CD14-positive monocyte (primary cell): ENCODE data around the gene POLD3. TPM values are rescaled to one million over a fixed set of nuclear protein-coding genes. Genes with fewer than 3 reads are reported as not detected.

Experiments
- DNase-seq, 3 donors: peaks; one replicate each; pipeline ENCODE4 v3.0.0-alpha.2; 2011 to 2022
- H2AFZ ChIP-seq: 2 replicates; pipeline ENCODE4 v1.6.0; 2012; ENCODE audit warnings: mild to moderate bottlenecking, low read depth, low read length, inconsistent platforms; ENCODE audit not compliant: insufficient read depth, poor library complexity, severe bottlenecking
- H3K27ac ChIP-seq, 2 donors: 1 replicate in 1 of 2; 2 replicates in 1 of 2; pipeline ENCODE4 v1.5.1; 2012 to 2013; ENCODE audit warnings: low read length in 2 of 2, control low read depth in 1 of 2, inconsistent platforms in 1 of 2, low read depth in 1 of 2, mild to moderate bottlenecking in 1 of 2
- H3K27me3 ChIP-seq, 2 donors: one replicate each; pipeline versions ENCODE4 v1.6.0 to v1.6.1; 2011 to 2013; ENCODE audit warnings: low read length in 2 of 2; ENCODE audit not compliant: control insufficient read depth in 2 of 2, insufficient read depth in 2 of 2
- H3K36me3 ChIP-seq, 2 donors: replicated peaks in 1 of 2; 1 replicate in 1 of 2; 2 replicates in 1 of 2; pipeline versions ENCODE4 v1.5.1 to v1.6.1; 2012 to 2013; ENCODE audit warnings: low read length in 2 of 2, control low read depth in 1 of 2, inconsistent platforms in 1 of 2, mild to moderate bottlenecking in 1 of 2; ENCODE audit not compliant: insufficient read depth in 2 of 2, control insufficient read depth in 1 of 2
- H3K4me1 ChIP-seq, 2 donors: 1 replicate in 1 of 2; 2 replicates in 1 of 2; pipeline versions ENCODE4 v1.5.1 to v1.6.1; 2012 to 2013; ENCODE audit warnings: low read length in 2 of 2, control low read depth in 1 of 2, inconsistent platforms in 1 of 2, mild to moderate bottlenecking in 1 of 2, moderate library complexity in 1 of 2; ENCODE audit not compliant: insufficient read depth in 2 of 2, control insufficient read depth in 1 of 2
- H3K4me2 ChIP-seq: replicated peaks from 2 replicates; pipeline ENCODE3; 2012; ENCODE audit warnings: low read length, moderate library complexity, mild to moderate bottlenecking; ENCODE audit not compliant: poor library complexity, severe bottlenecking; ENCODE audit errors: extremely low read depth
- H3K4me3 ChIP-seq, 3 experiments: fragments of 200-600 bp in 1 of 3; sonication (generic) in 1 of 3; replicated peaks in 1 of 3; 1 replicate in 2 of 3; 2 replicates in 1 of 3; pipeline ENCODE4 v1.5.1; 2011 to 2013; ENCODE audit warnings: low read length in 3 of 3, mild to moderate bottlenecking in 3 of 3, control low read depth in 2 of 3, low read depth in 2 of 3, inconsistent platforms in 1 of 3, moderate library complexity in 1 of 3
- H3K79me2 ChIP-seq: 2 replicates; pipeline ENCODE4 v1.6.0; 2012; ENCODE audit warnings: mild to moderate bottlenecking, control low read depth, inconsistent platforms, low read length, moderate library complexity; ENCODE audit not compliant: insufficient read depth
- H3K9ac ChIP-seq: 2 replicates; pipeline ENCODE4 v1.6.0; 2017; ENCODE audit warnings: low read length, mild to moderate bottlenecking; ENCODE audit not compliant: insufficient read depth, poor library complexity, severe bottlenecking
- H3K9me3 ChIP-seq, 2 donors: replicated peaks in 1 of 2; 1 replicate in 1 of 2; 2 replicates in 1 of 2; pipeline versions ENCODE4 v1.5.1 to v1.6.1; 2012 to 2013; ENCODE audit warnings: low read length in 2 of 2, control low read depth in 1 of 2; ENCODE audit not compliant: control insufficient read depth in 1 of 2, insufficient read depth in 1 of 2
- H4K20me1 ChIP-seq: 2 replicates; pipeline ENCODE4 v1.6.0; 2012; ENCODE audit warnings: mild to moderate bottlenecking, low read length, control low read depth, moderate library complexity; ENCODE audit not compliant: insufficient read depth
- H3K27ac Mint-ChIP-seq, 7 donors: one replicate each; pipeline ENCODE4 v1.8.0; 2020; ENCODE audit warnings: mild to moderate bottlenecking in 7 of 7, mixed read lengths in 7 of 7, moderate library complexity in 6 of 7, inconsistent platforms in 2 of 7
- H3K27me3 Mint-ChIP-seq, 3 donors: one replicate each; pipeline ENCODE4 v1.8.0; 2021 to 2022; ENCODE audit warnings: low read depth in 3 of 3, mild to moderate bottlenecking in 3 of 3, mixed read lengths in 3 of 3, moderate library complexity in 3 of 3, inconsistent platforms in 1 of 3
- H3K36me3 Mint-ChIP-seq, 2 donors: one replicate each; pipeline ENCODE4 v1.8.0; 2020; ENCODE audit warnings: mixed read lengths in 2 of 2, inconsistent platforms in 1 of 2, mild to moderate bottlenecking in 1 of 2
- H3K4me1 Mint-ChIP-seq: one replicate; pipeline ENCODE4 v1.8.0; 2020; ENCODE audit warnings: mild to moderate bottlenecking, mixed read lengths
- H3K4me3 Mint-ChIP-seq, 2 donors: one replicate each; pipeline ENCODE4 v1.8.0; 2020; ENCODE audit warnings: mild to moderate bottlenecking in 2 of 2, mixed read lengths in 2 of 2, moderate library complexity in 1 of 2
- H3K9me3 Mint-ChIP-seq, 7 donors: one replicate each; pipeline ENCODE4 v1.8.0; 2020 to 2022; ENCODE audit warnings: mixed read lengths in 7 of 7, mild to moderate bottlenecking in 6 of 7, moderate library complexity in 6 of 7, inconsistent platforms in 2 of 7
- WGBS: methylation state at CpG from one replicate; pipeline ENCODE4 v1.1.5; 2013; ENCODE audit warnings: missing lambda C conversion rate; ENCODE audit not compliant: insufficient coverage; 5-methylcytosine and 5-hydroxymethylcytosine counted together
- intact Hi-C, 2 donors: fragments of 100-400 bp; cut with micrococcal nuclease; formaldehyde crosslinking; loops; one replicate each; pipeline versions ENCODE4 v1.15.0 to v1.15.1; 2023
- polyA plus RNA-seq, 3 donors: library from polyadenylated mRNA; depleted of rRNA in 1 of 3; unstranded in 2 of 3; stranded (reverse) in 1 of 3; fragments of 300-500 nt in 2 of 3; fragments of >200 nt in 1 of 3; fragmentation: Illumina TruSeq in 2 of 3; gene quantifications; 1 replicate in 2 of 3; 2 replicates in 1 of 3; pipeline ENCODE4 v1.2.3, GENCODE V29; 2012 to 2021
- TF ChIP-seq, protein P1 (sequence below): fragments of 200-600 bp; IDR thresholded peaks from one replicate; pipeline ENCODE4 v1.8.0; 2022; ENCODE audit warnings: antibody characterized with exemption, mild to moderate bottlenecking

POLD3 gene
- polyA plus RNA-seq, 3 donors, result 11.3 to 29.9 (median 26.2) TPM

DNA sequence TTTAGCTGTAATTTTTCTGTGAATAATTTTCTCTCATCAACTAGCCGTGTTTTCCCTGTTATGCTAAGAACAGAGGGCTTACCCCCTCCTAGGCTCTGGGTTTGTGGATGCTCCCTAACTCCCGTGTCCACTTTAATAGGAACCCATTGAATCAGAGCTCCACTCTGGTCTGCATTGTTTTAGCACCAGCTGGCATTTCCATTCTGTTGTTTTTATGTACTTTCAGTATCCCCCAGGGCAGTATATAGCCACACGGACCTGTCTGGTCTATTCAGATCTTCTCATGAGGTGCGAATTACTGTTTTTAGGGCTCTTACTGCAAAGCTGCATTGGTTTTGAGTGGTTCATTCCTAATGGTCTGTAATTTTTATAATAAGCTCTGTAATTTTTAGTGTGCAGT lies 16.0 kb downstream of the POLD3 start:
- H3K27me3 Mint-ChIP-seq, result peaks cover 0 to 1% (median 0%) of the 10 kb centered on the region in 3 donors

DNA sequence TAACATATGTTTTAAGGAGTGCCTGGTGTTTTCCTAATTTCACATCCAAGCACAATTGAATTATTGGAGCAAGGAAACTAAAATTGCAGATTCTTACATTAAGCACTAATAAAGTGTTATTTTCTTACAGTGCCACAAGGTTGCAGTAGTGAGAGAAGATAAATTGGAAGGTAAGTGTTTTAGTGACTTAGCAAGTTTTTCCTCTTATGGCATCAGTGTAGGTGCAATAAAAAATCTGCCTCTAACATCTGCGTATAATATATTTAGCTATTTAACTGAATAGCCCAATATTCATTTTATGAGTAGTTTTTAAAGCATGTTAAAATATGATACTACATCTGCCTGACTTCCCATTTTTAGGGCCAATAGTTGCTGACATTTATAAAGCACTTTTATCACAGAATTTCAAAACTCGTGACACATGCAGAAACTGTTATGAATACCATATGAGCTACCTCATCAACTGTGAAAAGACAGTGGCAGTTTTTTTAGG lies 19.0 kb downstream of the POLD3 start:
- Mint-ChIP-seq H3K9me3 (no peaks in the 10 kb centered on the region), H3K36me3 (peaks cover 30 to 49% of the 10 kb centered on the region in 2 donors), H3K27ac (peak overlapping the region in 1 of 7 donors; percentile 15), H3K4me1 (no peaks in the 10 kb centered on the region), H3K27me3 (peaks cover 0 to 1% (median 0%) of the 10 kb centered on the region in 3 donors), H3K4me3 (no peak overlapping the region)
- peak; percentile 9 to 18 (median 15) for DNase-seq
- no peaks in the 10 kb centered on the region for H3K4me1 ChIP-seq
- H3K79me2 ChIP-seq, result peaks cover 34% of the 10 kb centered on the region
- no peak overlapping the region for H3K9ac ChIP-seq
- H3K4me2 ChIP-seq, result no peak overlapping the region
- H2AFZ ChIP-seq, result no peak overlapping the region
- H3K9me3 ChIP-seq, result no peaks in the 10 kb centered on the region
- no CpG with 5 or more reads among the region's 2 CpGs for WGBS
- H4K20me1 ChIP-seq, result no peaks in the 10 kb centered on the region
- H3K27me3 ChIP-seq, result no peaks in the 10 kb centered on the region
- H3K27ac ChIP-seq, result peak overlapping the region in 1 of 2 donors; percentile 45
- intact Hi-C loops, result no loop called here
- TF ChIP-seq, protein P1, sequence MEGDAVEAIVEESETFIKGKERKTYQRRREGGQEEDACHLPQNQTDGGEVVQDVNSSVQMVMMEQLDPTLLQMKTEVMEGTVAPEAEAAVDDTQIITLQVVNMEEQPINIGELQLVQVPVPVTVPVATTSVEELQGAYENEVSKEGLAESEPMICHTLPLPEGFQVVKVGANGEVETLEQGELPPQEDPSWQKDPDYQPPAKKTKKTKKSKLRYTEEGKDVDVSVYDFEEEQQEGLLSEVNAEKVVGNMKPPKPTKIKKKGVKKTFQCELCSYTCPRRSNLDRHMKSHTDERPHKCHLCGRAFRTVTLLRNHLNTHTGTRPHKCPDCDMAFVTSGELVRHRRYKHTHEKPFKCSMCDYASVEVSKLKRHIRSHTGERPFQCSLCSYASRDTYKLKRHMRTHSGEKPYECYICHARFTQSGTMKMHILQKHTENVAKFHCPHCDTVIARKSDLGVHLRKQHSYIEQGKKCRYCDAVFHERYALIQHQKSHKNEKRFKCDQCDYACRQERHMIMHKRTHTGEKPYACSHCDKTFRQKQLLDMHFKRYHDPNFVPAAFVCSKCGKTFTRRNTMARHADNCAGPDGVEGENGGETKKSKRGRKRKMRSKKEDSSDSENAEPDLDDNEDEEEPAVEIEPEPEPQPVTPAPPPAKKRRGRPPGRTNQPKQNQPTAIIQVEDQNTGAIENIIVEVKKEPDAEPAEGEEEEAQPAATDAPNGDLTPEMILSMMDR, result peak; percentile 67
- peaks cover 73 to 78% of the 10 kb centered on the region in 2 donors for H3K36me3 ChIP-seq
- no peak overlapping the region for H3K4me3 ChIP-seq

More for the DNA sequence above, 16.0 kb downstream of the POLD3 start:
- H3K27ac Mint-ChIP-seq, result peak overlapping the region in 2 of 7 donors; percentile 26 to 76
- H3K36me3 ChIP-seq, result peaks cover 68 to 80% of the 10 kb centered on the region in 2 donors
- H3K27me3 ChIP-seq, result no peaks in the 10 kb centered on the region
- no peak overlapping the region for H3K27ac ChIP-seq
- H3K4me3 Mint-ChIP-seq, result no peak overlapping the region
- WGBS, result 100% methylated on average over 1 of the region's 4 CpGs
- no peak overlapping the region for H3K4me2 ChIP-seq
- no peak overlapping the region for H2AFZ ChIP-seq
- peaks cover 42 to 64% of the 10 kb centered on the region in 2 donors for H3K36me3 Mint-ChIP-seq
- H3K9me3 Mint-ChIP-seq, result no peaks in the 10 kb centered on the region
- no peaks in the 10 kb centered on the region for H3K9me3 ChIP-seq
- no peak overlapping the region for H3K4me3 ChIP-seq
- H3K9ac ChIP-seq, result no peak overlapping the region
- H3K4me1 Mint-ChIP-seq, result no peaks in the 10 kb centered on the region
- DNase-seq, result no peak
- H3K79me2 ChIP-seq, result peaks cover 41% of the 10 kb centered on the region
- no peaks in the 10 kb centered on the region for H3K4me1 ChIP-seq
- TF ChIP-seq, protein P1, result no peak
- intact Hi-C loops, result no loop called here
- no peaks in the 10 kb centered on the region for H4K20me1 ChIP-seq
